ENCODE results near the gene NEFH.
"Not testable (repeated sequence)": the region's sequence is repeated elsewhere in the genome, so short reads cannot be mapped to it uniquely, and the experiment has no call there.

Gene NEFH, protein sequence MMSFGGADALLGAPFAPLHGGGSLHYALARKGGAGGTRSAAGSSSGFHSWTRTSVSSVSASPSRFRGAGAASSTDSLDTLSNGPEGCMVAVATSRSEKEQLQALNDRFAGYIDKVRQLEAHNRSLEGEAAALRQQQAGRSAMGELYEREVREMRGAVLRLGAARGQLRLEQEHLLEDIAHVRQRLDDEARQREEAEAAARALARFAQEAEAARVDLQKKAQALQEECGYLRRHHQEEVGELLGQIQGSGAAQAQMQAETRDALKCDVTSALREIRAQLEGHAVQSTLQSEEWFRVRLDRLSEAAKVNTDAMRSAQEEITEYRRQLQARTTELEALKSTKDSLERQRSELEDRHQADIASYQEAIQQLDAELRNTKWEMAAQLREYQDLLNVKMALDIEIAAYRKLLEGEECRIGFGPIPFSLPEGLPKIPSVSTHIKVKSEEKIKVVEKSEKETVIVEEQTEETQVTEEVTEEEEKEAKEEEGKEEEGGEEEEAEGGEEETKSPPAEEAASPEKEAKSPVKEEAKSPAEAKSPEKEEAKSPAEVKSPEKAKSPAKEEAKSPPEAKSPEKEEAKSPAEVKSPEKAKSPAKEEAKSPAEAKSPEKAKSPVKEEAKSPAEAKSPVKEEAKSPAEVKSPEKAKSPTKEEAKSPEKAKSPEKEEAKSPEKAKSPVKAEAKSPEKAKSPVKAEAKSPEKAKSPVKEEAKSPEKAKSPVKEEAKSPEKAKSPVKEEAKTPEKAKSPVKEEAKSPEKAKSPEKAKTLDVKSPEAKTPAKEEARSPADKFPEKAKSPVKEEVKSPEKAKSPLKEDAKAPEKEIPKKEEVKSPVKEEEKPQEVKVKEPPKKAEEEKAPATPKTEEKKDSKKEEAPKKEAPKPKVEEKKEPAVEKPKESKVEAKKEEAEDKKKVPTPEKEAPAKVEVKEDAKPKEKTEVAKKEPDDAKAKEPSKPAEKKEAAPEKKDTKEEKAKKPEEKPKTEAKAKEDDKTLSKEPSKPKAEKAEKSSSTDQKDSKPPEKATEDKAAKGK

DNA sequence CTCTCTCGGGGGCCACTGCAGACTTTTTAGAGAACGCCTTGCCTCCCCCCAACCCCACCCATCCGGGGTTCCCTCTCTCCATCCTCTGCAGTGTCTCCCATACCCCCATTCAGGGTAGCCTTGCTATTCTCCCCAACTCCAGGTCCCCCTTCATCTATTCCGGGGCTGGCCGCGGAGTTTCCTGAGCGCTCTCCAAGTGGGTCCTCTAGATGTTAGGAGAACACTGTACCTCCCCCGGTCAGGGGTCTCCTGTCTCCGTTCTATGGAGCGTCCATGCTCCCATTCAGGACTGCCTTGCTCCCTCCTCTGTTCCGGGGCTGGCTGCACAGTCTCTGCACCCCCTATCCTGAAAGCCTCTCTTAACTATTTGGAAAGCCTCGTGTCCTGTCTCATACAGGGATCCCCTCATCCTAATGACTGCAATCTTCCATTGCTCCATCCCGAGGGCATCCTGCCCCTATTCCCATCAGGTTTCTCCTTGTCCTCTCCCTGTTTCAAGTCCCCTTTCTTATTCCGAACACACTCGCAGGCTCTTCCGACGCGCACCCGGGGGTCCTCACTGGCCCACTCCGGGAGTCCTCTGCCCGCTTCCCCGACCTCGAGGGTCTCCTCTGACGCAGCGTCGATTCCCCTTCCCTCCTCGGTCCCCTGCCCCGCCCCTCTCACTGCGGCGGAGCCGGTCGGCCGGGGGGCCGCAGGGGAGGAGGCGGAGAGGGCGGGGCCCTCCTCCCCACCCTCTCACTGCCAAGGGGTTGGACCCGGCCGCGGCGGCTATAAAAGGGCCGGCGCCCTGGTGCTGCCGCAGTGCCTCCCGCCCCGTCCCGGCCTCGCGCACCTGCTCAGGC, at the start of gene NEFH:
TSS of gene NEFH (plus strand) at position 802 of the 845 bp plus-strand sequence. CDS start 45 bp downstream, outside the sequence.
- no peak for FAIRE-seq
- DNase-seq (ENCODE audit: low spot score): no peak

DNA sequence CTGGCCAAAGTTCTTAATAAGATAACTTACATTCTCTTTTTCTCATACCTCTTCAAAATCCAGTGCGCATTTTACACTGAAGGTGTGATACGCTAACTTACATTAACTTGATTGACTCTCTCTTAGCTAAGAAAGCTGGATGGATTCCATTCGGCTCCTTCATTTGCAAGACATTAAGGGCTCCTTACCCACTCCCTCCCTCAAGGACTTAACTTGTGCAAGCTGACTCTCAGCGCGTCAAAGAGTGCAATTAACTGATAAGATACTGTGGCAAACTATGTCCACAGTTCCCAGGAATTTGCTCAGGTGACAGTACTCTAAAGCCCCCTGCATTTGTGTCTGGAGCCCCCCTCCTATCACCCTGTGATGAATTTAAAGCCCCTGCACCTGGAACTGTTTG, 48.0 kb upstream of the NEFH start:
- FAIRE-seq: no peak
- DNase-seq (ENCODE audit: low spot score): no peak

DNA sequence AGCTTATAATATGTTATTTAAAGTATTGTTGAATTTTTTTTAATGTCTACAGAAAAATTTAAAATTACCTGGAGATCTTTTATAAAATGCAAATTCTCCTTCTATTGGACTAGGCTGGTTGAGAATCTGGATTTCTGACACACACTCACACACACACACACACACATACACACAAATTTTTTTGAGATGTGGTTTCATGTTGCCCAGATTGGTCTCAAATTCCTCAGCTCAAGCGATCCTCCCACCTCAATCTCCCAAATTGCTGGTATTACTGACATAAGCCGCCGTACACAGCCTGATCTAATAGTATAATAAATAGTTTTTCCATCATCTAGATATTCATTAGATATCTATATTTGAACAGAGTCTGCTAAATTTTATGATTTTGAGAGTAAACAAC, 46.2 kb upstream of the NEFH start:
- FAIRE-seq: no peak
- DNase-seq (ENCODE audit: low spot score): no peak

DNA sequence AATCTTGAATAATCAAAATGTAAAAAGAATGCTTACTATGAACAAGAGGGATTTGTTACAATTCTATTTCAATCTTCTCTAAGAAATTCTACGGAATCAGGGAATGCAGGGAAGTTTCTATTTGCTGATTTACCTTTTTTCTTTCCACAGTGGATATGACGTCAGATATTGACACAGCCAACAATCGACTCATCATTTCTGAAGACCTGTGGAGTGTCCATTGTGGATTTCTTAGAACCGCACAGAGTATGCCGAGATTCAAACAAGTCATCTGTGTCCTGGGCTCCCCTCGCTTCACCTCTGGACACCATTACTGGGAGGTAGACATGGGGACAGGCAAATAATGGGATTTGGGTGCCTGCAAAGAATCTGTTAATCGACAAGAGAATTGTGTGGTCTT, 45.7 kb upstream of the NEFH start:
- no peak for DNase-seq (ENCODE audit: low spot score)
- no peak for FAIRE-seq

DNA sequence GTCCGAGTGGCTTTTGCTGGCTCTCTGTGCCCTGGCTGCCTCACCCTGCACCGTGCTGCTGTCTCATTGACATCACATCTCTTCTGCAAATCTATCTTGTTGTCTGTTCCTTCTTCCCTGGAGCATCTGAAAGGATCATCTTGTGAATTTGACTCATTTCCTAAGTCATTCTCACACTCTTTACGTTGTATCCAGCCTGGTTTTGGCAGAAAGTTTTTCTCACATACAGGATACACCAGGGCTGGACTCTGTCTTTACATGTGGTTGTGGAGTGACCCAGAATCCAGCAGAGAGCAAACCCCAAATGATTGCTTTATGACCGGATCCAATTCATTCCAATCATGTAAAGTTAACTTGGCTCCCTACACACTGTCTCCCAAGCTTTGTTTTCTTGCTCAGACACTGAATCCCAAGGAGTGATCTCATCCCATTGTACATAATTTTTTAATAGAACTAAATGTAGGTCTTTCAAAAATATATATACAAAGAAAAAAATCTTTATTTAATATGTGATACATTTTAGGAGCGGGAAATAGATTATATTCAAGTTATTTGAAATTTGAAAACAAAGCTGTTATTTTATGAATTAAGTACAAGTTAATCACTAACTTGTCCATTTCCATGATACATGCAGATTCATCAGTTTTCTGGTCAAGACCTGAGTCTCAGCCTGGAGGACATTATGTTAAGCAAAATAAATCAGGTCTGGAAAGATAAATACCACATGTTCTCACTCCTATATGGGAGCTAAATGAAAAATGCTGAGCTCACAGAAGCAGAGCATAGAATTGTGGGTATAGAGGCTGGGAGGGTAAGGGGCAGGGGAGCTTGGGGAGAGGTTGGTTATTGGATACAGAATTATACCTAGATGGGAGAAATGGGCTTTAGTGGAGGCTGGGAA, 44.5 kb upstream of the NEFH start:
- FAIRE-seq (no peak), DNase-seq (ENCODE audit: low spot score) (no peak)

DNA sequence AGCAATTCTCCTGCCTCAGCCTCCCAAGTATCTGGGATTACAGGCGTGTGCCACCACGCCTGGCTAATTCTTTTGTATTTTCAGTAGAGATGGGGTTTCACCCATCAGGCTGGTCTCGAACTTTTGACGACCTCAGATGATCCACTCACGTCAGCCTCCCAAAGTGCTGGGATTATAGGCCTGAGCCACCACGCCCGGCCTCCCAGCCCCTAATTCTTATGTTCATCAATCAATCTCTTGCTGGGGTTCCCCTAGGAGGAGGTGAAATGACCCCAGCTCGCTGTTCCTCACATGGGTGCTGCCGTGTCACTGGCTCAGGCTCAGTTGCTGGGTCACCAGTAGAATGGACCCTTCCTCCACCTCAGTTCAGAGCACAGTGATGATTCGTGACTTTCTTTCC, 41.7 kb upstream of the NEFH start, which contains the start of gene RFPL1:
TSS of gene RFPL1 (plus strand) at position 301 of the 400 bp plus-strand sequence.
- DNase-seq (ENCODE audit: low spot score); FAIRE-seq: not testable (repeated sequence)

DNA sequence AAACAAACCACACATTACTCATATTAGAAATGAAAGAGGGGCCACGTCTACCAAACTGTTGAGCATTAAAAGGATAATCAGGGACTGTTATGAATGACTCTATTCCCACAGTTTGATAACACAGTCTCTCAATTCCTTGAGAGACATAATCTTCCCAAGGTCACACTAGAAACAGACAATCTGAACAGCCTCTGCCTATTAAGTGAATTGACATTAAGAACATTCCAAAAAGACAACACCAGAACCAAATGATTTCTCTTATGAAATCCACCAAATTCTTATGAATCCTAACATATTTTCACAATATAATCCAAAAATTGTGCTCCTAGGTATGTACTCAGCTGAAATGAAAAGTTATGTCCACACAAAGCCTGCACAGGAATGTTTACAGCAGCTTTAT, 37.0 kb upstream of the NEFH start:
- FAIRE-seq (no peak), DNase-seq (ENCODE audit: low spot score) (no peak)

DNA sequence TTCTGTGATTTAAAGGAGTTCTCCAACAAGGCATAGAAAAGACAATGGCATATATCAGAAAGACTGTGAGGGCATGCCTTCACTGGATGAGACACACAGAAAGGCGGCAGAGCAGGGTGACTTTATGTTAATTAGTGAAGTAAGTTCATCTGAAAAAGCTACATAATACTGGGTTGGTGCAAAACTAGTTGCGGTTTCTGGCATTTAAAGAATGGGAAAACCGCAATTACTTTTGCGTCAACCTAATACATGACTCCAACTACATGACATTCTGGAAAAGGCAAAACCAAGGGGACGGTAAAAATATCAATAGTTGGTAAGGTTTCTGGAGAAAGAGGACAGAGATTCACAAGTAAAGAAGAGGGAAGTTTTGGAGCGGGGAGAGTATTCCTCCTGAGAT, 36.6 kb upstream of the NEFH start:
- FAIRE-seq: no peak
- DNase-seq (ENCODE audit: low spot score): peak; percentile 52

DNA sequence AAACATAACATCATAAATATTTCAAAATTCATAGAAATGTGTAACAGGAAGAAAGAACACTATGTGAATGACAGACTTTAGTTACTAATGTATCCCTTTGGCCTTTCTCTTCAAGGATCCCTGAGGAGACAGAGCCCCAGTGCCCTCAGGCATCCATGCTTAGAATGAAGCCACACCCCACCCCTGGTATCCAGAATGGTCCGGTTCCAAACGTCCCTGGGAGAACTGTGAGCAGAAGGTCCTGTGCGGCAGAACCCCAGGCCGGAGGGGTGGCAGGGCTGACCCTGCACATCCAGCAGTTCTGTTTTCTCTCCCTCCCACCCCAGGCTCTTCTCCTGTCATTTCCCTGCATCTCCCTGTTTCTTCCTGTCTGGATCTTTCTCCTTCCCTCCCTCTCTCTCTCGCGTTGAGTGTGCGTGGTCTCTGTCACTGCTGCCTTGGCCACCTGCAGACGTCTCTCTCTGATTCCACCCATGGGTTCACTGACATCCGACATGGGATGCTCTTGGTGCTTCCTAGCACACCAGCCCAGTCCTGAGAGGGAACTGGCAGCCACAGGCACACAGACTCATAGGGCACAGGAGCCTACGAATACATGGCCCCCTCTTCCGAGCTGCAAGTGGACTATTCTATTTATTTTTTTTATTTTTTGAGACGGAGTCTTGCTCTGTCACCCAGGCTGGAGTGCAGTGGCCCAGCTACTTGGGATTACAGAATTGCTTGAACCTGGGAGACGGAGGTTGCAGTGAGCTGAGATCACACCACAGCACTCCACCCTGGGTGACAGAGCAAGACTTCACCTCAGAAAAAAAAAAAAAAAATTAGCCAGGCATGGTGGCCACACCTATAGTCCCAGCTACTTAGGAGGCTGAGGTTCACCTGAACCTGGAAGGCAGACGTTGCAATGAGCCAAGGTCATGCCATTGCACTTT, 35.9 kb upstream of the NEFH start:
- no peak for DNase-seq (ENCODE audit: low spot score)
- FAIRE-seq: no peak

DNA sequence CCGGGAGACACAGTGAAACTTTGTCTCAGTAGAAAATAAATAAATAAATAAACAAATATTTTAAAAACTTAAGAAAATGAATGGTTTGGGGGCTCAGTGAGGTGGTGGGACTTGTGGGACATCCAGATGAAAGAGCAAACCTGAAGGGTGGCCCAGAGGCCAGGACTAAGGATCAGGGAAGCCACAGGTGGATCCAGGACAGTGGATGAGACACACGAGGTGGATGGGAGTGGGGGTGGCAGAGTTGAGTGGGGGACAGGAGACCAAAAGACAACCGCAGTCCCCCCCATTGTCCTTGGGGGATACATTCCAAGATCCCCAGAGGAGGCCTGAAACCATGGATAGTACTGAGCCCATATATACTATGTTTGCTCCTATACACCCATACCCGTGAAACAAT, 34.5 kb upstream of the NEFH start:
- DNase-seq (ENCODE audit: low spot score) (no peak), FAIRE-seq (no peak)

DNA sequence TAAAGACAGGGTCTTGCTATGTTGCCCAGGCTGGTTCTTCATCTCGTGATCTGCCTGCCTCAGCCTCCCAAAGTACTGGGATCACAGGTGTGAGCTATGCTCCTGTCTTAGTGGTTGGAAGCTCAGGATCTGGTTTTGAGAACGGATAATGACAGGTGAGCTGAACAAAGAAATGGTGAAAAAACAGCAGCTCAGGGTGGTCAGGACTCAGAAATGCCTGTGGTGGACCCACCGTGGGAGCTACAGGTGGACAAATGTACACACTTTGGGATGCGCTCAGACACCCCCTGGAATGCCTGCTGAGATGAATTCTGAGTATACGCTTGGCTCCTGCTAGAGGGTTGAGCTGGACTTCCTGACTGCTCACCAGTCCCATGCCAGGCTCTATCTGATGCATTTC, 32.1 kb upstream of the NEFH start:
- FAIRE-seq: no peak

DNA sequence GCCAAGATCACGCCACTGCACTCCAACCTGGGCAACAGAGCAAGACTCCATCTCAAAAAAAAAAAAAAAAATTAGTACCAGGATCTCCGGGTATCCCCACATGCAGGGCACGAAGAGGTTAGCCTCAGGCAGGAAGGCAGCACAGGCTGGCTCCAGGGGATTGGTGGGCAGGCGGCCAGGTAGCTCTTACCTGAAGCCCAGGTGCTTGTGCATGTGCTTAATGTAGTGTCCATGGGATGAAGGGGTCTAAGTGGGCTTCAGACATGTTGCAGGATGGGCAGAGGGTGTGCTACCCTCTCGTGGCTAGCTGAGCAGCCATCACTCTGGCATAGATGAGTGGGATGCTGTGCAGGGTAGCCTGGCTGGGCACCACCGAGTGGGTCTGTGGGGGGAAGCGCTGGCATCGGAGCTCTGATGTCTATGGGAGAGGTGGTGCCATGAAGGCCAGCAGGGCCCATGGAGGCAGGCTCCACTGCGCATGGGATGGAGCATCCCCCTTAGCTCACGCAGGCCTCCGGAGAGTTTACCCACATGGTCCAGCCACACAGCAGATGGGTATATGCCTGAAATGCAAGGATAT, 30.6 kb upstream of the NEFH start:
- DNase-seq (ENCODE audit: low spot score) (no peak), FAIRE-seq (no peak)

More for the DNA sequence above, 32.1 kb upstream of the NEFH start:
- no peak for DNase-seq (ENCODE audit: low spot score)

DNA sequence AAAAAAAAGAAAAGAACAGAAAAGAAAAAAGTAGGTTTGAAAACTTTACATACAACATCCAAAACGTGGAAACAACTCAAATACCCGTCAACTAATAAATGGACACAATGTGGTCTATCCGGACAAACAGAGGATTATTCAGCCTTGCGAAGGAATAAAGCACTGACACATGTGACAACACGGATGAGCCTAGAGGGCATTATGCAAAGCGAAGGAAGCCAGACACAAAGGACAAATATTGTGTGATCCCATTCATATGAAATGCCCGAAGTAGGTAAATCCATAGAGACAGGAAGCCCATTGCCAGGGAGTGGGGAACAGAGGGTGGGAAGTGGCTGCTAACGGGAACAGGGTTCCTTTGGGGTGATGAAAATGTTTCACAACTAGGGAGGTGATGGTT, 29.8 kb upstream of the NEFH start:
- FAIRE-seq (no peak), DNase-seq (ENCODE audit: low spot score) (no peak)

DNA sequence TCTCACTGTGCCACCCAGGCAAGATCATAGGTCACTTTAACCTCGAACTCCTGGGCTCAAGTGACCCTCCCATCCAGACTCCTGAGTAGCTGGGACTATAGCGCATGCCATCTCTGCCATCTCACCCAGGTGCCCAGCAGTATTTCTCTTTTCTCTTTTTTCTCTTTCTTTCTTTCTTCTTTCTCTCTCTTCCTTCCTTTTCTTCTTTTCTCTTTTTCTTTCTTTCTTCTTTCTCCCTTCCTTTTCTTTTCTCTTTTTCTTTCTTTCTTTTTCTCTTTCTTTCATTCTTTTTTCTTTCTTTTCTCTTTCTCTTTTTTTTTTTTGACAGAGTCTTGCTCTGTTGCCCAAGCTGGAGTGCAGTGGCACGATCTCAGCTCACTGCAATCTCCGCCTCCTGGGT, 28.2 kb upstream of the NEFH start:
- DNase-seq (ENCODE audit: low spot score) (no peak), FAIRE-seq (no peak)

DNA sequence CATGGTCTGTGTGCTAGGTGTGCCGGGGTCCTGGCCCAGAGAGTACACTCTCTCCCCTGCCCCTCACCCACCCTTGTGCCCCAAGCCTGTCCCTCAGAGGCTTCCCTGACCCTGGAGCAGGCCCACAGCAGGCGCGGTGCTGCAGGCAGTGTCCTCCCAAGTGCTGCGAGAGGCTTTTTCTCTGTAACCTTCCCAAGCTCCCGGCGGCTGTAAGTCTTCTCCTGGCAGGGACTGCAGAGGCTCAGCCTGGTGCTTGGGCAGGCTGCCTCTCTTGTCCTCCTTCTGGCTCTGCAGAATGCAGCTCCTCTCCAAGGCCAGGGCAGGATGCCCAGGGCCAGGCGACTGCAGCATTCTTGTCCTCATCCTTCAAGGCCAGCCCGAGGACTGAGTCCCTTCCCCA, 25.7 kb upstream of the NEFH start:
- no peak for FAIRE-seq
- no peak for DNase-seq (ENCODE audit: low spot score)

DNA sequence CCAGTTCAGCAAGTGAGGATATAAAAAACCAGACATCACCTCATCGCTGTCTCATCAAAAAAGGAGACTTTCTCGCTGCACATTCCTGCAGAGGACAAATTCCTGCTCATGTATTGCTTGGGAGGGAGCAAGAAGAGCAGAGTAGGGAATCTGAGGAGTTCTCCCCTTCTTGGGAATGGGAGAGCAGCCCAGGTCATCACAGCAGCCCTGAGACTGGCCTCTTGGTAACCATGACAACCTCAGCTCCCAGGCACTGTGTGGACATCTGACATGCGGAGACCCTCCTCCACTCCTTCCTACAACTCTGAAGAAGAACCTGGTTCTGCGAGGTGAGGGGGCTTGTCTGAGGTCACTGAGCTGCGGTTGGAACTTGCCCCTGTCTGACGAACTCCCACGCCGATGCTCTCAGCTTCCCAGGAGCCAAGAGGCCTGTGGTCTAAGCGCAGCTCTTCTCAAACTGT, 23.8 kb upstream of the NEFH start:
- DNase-seq (ENCODE audit: low spot score): peak; percentile 27
- no peak for FAIRE-seq

DNA sequence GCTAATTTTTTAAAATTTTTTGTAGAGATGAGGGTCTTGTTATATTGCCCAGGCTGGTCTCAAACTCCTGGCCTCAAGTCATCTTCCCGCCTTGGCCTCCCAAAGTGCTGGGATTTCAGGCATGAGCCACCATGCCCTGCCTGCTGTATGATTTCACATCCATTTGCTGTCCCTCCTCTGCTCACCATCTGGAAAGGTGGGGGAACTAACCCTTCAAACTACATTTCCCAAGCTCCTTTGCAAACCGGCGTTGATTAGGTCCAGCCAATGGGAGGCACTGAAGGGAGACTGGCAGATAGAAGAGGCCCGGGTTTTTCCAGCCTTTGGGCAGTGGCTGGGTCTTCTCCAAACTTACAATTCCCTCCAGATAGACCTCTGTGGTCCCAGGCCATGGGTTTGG, 22.3 kb upstream of the NEFH start:
- DNase-seq (ENCODE audit: low spot score) (peak; percentile 21), FAIRE-seq (no peak)

DNA sequence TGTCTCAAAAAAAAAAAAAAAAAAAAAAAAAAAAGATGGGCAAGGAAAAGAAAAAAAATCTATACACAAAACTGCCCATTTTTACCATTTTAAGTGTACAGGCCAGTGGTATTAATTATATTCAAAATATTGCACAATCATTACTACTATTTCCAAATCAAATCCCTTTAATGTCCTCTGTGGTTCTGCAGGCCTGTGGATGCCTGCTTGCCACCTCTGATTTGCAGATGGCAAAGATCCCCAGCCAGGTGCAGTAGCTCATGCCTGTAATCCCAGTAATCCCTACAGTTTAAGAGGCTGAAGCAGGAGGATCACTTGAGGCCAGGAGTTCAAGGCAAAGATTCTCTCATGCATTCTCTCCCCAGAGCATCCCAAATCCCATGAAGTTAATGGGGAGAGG, 21.5 kb upstream of the NEFH start:
- DNase-seq (ENCODE audit: low spot score) (no peak), FAIRE-seq (no peak)

DNA sequence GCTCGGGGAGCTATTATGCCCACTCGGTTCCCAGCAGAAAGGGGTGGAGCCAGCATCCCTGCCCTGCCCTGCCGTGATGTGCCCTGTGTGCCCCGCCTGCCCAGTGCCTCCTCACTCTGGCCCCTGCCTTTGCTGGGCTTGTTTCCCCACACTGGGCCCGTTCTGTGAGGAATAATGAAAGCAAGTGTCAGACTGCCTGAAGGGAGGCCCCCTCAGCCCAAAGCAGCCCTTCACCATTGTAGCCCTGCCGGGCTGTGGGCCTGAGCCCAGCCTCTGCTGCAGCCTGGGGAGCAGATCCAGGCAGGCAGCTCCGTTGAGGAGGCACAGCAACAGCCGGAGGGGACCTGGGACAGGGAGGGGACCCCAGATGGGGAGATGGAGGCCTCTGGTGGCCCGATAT, 20.2 kb upstream of the NEFH start:
- FAIRE-seq: no peak

More for the DNA sequence above, 20.2 kb upstream of the NEFH start:
- no peak for DNase-seq (ENCODE audit: low spot score)
